Activated T-helper 2 cell treated with anti-CD3 and anti-CD28 coated beads, Interferon-gamma antibody, Interleukin-2, Interleukin-4, amounts not matched to agents 10 μg/mL and 5 μg/mL and 100 μg/mL, durations not matched to agents 14 hours and 24 hours and 36 hours (primary cell): ENCODE measurements around the gene MAB21L1. TPM values are rescaled to one million over a fixed set of nuclear protein-coding genes. Genes with fewer than 3 reads are reported as not detected.

Experiments
- DNase-seq: peaks from one replicate; pipeline ENCODE4 v3.0.0; 2021; ENCODE audit warnings: low spot score
- H3K27ac Mint-ChIP-seq: one replicate; pipeline ENCODE4 v1.8.0; 2021; ENCODE audit warnings: mixed read lengths
- H3K27me3 Mint-ChIP-seq: one replicate; pipeline ENCODE4 v1.8.0; 2021; ENCODE audit warnings: low read depth, mixed read lengths
- H3K36me3 Mint-ChIP-seq: one replicate; pipeline ENCODE4 v1.8.0; 2021; ENCODE audit warnings: low read depth, mixed read lengths
- H3K4me1 Mint-ChIP-seq: one replicate; pipeline ENCODE4 v1.8.0; 2021; ENCODE audit warnings: low read depth, mixed read lengths
- H3K4me3 Mint-ChIP-seq: one replicate; pipeline ENCODE4 v1.8.0; 2021; ENCODE audit warnings: low read depth, mild to moderate bottlenecking, moderate library complexity, mixed read lengths
- H3K9me3 Mint-ChIP-seq: one replicate; pipeline ENCODE4 v1.8.0; 2021; ENCODE audit warnings: mixed read lengths
- intact Hi-C: fragments of 100-400 bp; cut with micrococcal nuclease; formaldehyde crosslinking; loops from one replicate; pipeline ENCODE4 v1.15.1; 2023
- total RNA-seq: library from RNA; stranded (reverse); gene quantifications from 2 replicates; pipeline ENCODE4 v1.2.3, GENCODE V29; 2022

The MAB21L1 gene
- total RNA-seq, result 0.07 TPM in 2 replicates

DNA sequence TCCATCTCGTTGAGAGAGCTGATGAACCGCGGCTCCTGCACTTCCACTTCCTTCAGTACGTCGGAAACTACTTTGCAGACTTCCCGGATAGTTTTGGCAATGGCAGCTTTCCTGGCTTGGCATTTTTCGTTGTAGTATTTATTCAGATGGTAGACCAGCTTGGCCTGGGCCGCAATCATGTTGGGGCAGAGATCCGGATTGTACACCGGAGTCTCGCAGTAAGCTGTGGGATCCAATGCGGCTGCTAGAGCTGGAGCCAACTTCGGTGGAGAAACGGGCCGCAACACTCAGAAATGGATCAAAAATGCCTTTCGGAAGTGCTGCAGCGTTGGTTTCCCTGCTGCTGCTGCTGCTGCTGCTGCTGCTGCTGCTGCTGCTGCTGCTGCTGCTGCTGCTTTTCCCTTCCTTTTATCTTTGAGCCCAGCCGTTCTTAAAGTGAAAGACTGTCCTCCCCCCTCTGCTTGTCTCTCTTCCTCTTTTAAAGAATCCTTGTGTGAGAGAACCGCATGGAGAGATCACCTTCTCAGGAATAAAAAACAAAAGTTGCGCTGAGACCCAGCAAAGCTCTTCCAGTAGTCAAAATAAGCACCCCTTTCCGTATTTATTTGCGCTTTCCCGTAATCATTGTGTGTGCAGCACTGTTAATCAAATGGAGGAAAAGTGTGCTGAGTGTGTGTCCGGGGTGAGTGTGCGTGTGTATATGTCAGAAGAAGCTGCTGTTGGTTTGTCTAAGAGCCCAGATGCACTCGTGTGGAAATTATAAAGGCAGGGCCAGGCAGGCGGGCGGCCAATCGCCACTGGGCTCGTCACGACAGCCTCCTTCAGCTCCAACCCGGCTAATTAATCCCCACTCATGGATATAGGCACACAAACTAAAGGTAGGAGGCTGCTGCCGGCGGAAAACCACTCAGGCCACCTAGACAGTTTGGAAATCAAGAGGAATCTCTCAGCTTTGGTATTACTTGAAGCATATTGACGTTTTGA is at the start of gene MAB21L1:
TSS of gene MAB21L1 (minus strand) at position 730 of the 984 bp plus-strand sequence. CDS start at position 179, 551 bp downstream.
- DNase-seq, result no peak
- intact Hi-C loops, result loop anchor here (5.0 kb wide), 1 partner anchor 534 kb away; the partner anchor contains the start of gene NBEA
- H3K4me1 Mint-ChIP-seq, result peaks cover 16% of the 10 kb centered on the region
- H3K27ac Mint-ChIP-seq, result peak within 1 kb of the TSS; percentile 30
- no peaks in the 10 kb centered on the region for H3K9me3 Mint-ChIP-seq
- peaks cover 2% of the 10 kb centered on the region for H3K36me3 Mint-ChIP-seq
- peaks cover 70% of the 10 kb centered on the region for H3K27me3 Mint-ChIP-seq
- H3K4me3 Mint-ChIP-seq, result peak within 1 kb of the TSS; percentile 68

DNA sequence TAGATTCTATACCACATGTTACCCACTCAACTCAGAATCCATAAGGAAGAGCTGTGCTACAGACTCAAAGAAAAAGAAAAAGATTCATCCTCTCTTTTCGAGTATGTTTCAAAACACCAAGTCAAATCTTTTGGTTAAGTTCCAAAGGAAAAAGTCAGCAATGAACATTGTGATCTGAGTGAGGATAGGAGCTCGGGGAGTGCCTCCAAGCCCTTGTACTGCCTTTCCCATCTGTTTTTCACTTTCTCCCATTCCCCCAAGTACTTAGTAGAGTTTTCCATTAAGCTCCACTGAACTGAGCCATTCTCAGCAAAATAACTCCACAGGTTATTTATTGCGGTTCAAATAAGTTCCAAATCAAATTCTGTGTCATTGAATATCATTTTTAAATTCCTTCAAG is 47.7 kb upstream of the MAB21L1 start:
- H3K36me3 Mint-ChIP-seq, result no peaks in the 10 kb centered on the region
- H3K9me3 Mint-ChIP-seq, result no peaks in the 10 kb centered on the region
- H3K27me3 Mint-ChIP-seq, result no peaks in the 10 kb centered on the region
- H3K4me3 Mint-ChIP-seq, result no peak overlapping the region
- no peak for DNase-seq
- H3K4me1 Mint-ChIP-seq, result no peaks in the 10 kb centered on the region
- intact Hi-C loops, result no loop called here
- H3K27ac Mint-ChIP-seq, result no peak overlapping the region

DNA sequence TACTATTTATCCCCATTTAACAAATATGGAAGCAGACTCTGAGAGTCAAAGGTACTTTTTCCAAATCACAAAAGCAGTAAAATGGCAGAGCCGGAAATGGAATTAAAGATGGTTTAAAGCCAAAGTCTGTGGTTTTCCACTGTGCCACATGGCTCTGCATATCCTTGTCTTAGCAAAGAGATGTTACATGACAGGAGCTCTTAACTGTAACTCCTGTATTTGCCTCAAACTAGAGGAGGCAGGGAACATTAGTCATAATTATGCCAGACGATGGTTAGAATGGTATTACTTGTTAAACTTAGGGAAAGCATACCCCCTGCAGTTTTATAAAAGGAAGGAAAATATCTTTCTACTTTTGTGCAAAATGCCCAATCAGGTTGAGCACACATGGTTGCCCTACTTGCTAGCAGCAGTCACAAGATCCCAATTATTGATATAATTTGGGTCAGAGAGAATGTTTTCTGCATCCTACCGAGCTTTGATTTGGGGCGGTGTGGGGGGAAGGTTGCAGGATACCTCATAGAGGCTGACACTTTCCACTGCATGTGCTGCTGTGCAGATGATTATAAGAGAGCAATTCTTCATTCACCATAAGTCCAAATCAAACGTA is 42.0 kb upstream of the MAB21L1 start:
- H3K36me3 Mint-ChIP-seq, result no peaks in the 10 kb centered on the region
- no peaks in the 10 kb centered on the region for H3K27me3 Mint-ChIP-seq
- no peak overlapping the region for H3K4me3 Mint-ChIP-seq
- H3K4me1 Mint-ChIP-seq, result no peaks in the 10 kb centered on the region
- no peak for DNase-seq
- no peak overlapping the region for H3K27ac Mint-ChIP-seq
- intact Hi-C loops, result no loop called here
- no peaks in the 10 kb centered on the region for H3K9me3 Mint-ChIP-seq

DNA sequence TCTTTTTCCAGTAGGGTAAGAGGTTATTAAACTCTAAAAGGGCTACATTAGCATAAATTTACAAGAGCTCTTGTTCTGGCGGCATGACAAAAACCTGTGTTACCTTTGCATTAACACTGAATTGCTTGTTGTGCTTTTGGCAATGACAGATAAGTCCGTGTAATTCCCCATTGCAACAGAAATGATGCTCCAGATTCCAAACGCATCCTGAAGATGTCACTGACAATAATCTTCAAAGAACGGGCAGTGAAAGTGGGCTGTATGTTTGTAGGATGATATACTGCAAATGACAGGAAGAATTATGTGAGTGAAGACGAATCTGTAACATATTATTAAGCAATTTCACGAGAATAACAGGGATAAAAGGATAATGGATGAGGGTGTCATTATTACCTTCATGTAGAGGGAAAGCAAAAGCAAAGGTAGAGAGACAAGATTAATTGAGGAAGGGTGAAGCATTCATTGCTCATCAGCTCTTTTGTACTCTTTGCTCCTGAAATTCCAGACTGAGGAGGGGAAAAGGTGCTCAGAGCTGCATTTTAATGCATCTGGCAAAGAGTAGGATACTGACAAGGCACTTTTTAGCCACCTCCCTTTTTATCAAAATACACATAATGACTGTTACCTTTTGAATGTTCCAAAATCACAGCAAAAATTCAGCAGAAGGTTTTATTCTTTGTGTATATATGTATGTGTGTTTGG is 38.5 kb upstream of the MAB21L1 start:
- H3K27me3 Mint-ChIP-seq, result no peaks in the 10 kb centered on the region

DNA sequence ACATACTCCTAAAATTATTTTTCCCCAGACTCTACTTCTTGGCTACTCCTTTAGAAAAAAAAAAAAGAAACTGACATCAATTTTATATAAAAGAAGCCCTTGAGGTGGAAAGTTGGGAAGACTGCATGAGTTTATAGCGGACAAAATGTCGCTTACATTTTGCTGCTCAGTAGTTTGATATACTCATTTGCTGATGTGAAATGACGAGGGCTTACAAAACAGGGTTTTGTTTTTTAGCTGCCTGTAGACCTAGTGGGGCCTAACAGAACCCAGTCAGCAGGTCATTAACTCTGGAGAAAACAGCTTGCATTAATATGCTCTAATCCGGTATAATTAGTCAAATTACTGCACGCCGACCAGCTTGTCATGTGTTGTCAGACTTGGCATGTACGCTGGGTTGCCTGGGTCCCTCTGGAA is 37.6 kb upstream of the MAB21L1 start:
- H3K36me3 Mint-ChIP-seq, result no peaks in the 10 kb centered on the region
- H3K4me3 Mint-ChIP-seq, result no peak overlapping the region
- no peaks in the 10 kb centered on the region for H3K27me3 Mint-ChIP-seq
- no peak overlapping the region for H3K27ac Mint-ChIP-seq
- no peaks in the 10 kb centered on the region for H3K4me1 Mint-ChIP-seq
- H3K9me3 Mint-ChIP-seq, result no peaks in the 10 kb centered on the region
- intact Hi-C loops, result no loop called here
- no peak for DNase-seq

More for the DNA sequence above, 38.5 kb upstream of the MAB21L1 start:
- intact Hi-C loops, result no loop called here
- Mint-ChIP-seq H3K36me3 (no peaks in the 10 kb centered on the region), H3K9me3 (no peaks in the 10 kb centered on the region), H3K27ac (no peak overlapping the region), H3K4me3 (no peak overlapping the region), H3K4me1 (no peaks in the 10 kb centered on the region)
- DNase-seq, result no peak

DNA sequence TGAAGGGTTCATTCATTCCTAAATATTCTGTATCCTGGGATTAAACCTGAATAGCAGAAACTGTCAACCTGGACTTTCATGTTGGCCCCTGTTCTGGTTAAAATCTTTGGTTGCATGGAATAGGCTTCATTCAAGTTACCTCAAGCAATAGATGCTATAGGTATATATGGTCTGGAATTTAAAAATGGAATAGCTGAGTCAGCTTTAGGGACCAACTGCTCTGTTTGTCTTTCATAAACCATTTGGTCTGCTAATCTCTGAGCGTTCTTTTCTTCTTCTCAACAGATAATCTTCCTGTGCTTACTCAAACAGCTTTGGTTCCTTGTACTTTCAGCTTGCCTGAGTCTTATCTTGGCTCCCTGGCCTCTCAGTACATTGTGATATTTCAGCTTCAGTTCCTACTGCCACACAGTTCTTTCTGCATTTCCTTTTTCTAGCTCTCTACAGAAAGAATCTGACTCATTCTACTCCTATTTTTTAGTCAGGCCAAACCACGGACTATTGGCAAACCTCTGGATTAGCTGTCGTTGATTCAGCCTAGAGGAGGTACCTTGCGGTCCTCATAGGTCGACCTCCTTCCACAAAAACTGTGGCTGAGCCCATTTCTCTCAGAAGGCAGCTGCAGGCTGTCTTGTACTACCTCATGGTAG is 35.9 kb upstream of the MAB21L1 start:
- no peaks in the 10 kb centered on the region for H3K9me3 Mint-ChIP-seq
- H3K4me1 Mint-ChIP-seq, result no peaks in the 10 kb centered on the region
- H3K4me3 Mint-ChIP-seq, result no peak overlapping the region
- no peak for DNase-seq
- no peaks in the 10 kb centered on the region for H3K36me3 Mint-ChIP-seq
- intact Hi-C loops, result no loop called here
- no peak overlapping the region for H3K27ac Mint-ChIP-seq
- no peaks in the 10 kb centered on the region for H3K27me3 Mint-ChIP-seq

DNA sequence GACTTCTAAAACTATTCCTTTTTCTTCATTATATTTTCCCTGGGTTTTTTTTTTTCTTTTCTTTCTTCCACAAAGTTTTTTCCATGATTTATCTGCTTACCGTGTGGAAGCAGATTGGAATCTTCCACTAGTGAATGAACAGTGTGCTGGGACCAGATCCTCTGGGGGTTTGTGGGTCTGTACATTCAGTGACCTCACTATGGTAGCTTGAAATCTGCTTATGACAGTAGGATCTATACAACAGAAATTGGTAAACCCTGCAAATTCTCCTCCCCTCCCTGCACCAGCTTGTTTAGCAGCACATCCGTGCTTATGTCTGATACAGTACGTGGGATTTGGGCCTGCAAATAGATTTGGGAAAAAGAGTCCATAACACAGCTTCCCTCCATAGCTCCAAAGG is 26.0 kb upstream of the MAB21L1 start:
- intact Hi-C loops, result no loop called here

DNA sequence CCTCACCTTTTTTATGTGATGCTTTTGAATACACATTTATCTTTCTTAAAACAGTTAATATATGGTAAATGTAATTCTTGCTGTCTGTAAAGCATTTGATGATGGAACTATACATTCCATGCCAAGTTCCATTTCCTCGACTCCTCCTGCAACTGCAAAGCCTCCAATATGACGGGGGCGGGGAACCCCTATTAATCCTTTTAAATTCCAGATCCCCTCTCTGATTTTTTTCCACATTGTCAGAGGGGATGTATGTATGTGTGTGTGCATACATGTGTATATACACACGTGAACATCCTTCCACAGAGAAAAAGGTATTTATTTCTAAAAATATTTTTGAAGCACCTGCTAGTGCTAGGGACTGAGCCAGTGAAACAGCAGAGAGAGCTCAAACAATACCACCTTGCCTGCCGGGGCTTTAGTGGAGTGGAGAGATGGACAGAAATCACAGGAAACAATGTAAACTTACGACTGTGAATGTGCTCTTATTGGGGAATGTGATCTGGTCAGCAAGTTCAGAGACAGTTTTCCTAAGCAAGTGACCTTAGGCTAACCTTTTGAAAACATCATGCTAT is 25.3 kb upstream of the MAB21L1 start:
- Mint-ChIP-seq H3K4me3 (no peak overlapping the region), H3K36me3 (no peaks in the 10 kb centered on the region), H3K27me3 (no peaks in the 10 kb centered on the region), H3K4me1 (no peaks in the 10 kb centered on the region), H3K9me3 (no peaks in the 10 kb centered on the region), H3K27ac (no peak overlapping the region)
- DNase-seq, result no peak
- intact Hi-C loops, result no loop called here

More for the DNA sequence above, 26.0 kb upstream of the MAB21L1 start:
- no peak for DNase-seq
- no peaks in the 10 kb centered on the region for H3K9me3 Mint-ChIP-seq
- H3K36me3 Mint-ChIP-seq, result no peaks in the 10 kb centered on the region
- H3K27ac Mint-ChIP-seq, result no peak overlapping the region
- H3K4me1 Mint-ChIP-seq, result no peaks in the 10 kb centered on the region
- no peaks in the 10 kb centered on the region for H3K27me3 Mint-ChIP-seq
- H3K4me3 Mint-ChIP-seq, result no peak overlapping the region

DNA sequence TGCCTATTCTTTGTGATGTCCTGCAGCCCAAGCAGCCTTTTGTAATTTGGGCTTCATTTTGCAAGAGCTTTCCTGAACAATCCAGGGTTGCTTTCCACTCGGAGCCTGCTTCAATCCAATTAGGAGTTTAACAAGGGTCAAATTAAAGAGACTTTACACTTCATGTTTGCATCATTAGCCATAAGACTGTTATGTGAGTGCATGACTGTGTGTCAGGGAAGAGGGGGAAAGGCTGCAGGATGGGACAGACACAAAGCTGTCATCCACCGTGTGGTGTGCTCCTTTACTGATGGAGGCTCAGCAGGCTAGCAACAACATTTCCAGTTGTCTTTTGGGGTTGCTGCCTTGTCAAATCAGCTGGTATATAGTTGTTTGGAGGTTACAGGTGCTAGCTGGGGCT is 23.7 kb upstream of the MAB21L1 start:
- intact Hi-C loops, result no loop called here
- H3K36me3 Mint-ChIP-seq, result no peaks in the 10 kb centered on the region
- H3K4me3 Mint-ChIP-seq, result no peak overlapping the region
- H3K27ac Mint-ChIP-seq, result no peak overlapping the region
- DNase-seq, result no peak
- no peaks in the 10 kb centered on the region for H3K27me3 Mint-ChIP-seq
- no peaks in the 10 kb centered on the region for H3K4me1 Mint-ChIP-seq
- no peaks in the 10 kb centered on the region for H3K9me3 Mint-ChIP-seq

DNA sequence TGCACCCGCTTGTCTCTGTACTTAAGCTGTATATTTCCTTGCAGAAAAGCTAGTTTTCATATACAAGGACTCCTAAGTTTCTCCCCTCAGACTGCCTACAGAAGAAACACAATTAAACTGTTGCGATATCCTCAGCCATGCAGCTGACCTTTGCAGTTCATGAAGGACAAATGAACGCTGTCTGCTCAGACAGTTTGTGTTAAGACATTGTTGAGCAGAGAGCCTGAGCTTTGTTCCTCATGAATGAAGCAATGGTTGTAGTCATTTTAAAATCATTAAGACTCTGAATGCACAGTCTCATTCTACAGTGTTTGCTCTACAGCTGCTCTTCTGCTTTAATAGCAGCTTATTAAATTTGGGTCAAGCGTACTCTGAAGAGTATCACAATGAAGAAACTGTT is 23.2 kb upstream of the MAB21L1 start:
- H3K27me3 Mint-ChIP-seq, result no peaks in the 10 kb centered on the region
- H3K4me1 Mint-ChIP-seq, result no peaks in the 10 kb centered on the region
- no peaks in the 10 kb centered on the region for H3K36me3 Mint-ChIP-seq
- no peaks in the 10 kb centered on the region for H3K9me3 Mint-ChIP-seq
- no peak overlapping the region for H3K27ac Mint-ChIP-seq
- intact Hi-C loops, result no loop called here
- H3K4me3 Mint-ChIP-seq, result no peak overlapping the region
- no peak for DNase-seq

DNA sequence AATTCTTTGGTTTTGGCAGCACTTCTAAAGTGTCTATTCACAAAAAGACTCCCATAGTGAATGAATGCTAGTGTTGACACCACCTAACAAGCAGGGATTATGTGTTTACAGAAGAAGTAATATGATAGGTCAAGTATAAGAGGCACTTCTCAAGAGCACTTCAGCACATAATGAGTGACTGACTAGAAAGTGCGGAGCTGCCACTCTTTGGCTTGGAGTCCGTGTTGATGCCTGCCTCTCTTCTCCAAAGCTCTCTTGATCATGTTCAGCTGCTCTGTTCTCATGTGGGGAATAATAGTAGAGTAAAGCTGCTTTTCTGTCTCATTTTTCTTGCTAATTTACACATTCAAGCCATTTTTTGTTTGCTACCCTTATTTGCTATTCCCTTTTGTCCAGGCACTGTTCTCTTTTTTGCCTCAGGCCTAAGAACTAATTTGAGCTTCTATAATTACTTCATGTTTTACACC is 22.7 kb upstream of the MAB21L1 start:
- Mint-ChIP-seq H3K9me3 (no peaks in the 10 kb centered on the region), H3K27me3 (no peaks in the 10 kb centered on the region), H3K4me3 (no peak overlapping the region), H3K27ac (no peak overlapping the region), H3K36me3 (no peaks in the 10 kb centered on the region), H3K4me1 (no peaks in the 10 kb centered on the region)
- DNase-seq, result no peak
- intact Hi-C loops, result no loop called here

DNA sequence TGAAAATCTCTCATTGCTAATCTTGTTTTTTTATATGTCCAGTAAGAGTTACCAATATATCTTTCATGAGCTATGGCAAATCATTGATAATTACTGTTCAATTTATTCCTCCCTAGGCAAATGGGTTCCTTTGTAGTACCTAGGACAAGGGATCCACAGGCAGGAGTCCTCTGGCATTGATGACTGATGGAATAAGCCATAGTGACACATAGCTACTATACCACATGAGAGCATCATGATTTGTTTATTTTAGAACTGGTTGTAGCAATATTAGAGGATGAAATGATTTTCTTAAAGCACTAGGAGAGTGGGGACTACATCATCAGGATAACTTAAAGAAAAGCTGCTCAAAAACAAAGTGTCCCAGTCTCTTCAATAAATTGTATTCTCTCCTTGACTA is 21.7 kb upstream of the MAB21L1 start:
- intact Hi-C loops, result no loop called here
- no peaks in the 10 kb centered on the region for H3K36me3 Mint-ChIP-seq
- no peak for DNase-seq
- no peak overlapping the region for H3K4me3 Mint-ChIP-seq
- H3K4me1 Mint-ChIP-seq, result no peaks in the 10 kb centered on the region
- no peak overlapping the region for H3K27ac Mint-ChIP-seq
- no peaks in the 10 kb centered on the region for H3K9me3 Mint-ChIP-seq
- H3K27me3 Mint-ChIP-seq, result no peaks in the 10 kb centered on the region
